GM18873 (cell line): ENCODE data around the gene AUNIP.

Experiments
- ATAC-seq: cut with Tn5 transposase; IDR thresholded peaks from one replicate; pipeline ENCODE4 v1.9.1; 2021; ENCODE audit warnings: mild to moderate bottlenecking, moderate library complexity, moderate number of reproducible peaks; ENCODE audit not compliant: unreplicated experiment, low FRiP score

The AUNIP gene, protein sequence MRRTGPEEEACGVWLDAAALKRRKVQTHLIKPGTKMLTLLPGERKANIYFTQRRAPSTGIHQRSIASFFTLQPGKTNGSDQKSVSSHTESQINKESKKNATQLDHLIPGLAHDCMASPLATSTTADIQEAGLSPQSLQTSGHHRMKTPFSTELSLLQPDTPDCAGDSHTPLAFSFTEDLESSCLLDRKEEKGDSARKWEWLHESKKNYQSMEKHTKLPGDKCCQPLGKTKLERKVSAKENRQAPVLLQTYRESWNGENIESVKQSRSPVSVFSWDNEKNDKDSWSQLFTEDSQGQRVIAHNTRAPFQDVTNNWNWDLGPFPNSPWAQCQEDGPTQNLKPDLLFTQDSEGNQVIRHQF

DNA sequence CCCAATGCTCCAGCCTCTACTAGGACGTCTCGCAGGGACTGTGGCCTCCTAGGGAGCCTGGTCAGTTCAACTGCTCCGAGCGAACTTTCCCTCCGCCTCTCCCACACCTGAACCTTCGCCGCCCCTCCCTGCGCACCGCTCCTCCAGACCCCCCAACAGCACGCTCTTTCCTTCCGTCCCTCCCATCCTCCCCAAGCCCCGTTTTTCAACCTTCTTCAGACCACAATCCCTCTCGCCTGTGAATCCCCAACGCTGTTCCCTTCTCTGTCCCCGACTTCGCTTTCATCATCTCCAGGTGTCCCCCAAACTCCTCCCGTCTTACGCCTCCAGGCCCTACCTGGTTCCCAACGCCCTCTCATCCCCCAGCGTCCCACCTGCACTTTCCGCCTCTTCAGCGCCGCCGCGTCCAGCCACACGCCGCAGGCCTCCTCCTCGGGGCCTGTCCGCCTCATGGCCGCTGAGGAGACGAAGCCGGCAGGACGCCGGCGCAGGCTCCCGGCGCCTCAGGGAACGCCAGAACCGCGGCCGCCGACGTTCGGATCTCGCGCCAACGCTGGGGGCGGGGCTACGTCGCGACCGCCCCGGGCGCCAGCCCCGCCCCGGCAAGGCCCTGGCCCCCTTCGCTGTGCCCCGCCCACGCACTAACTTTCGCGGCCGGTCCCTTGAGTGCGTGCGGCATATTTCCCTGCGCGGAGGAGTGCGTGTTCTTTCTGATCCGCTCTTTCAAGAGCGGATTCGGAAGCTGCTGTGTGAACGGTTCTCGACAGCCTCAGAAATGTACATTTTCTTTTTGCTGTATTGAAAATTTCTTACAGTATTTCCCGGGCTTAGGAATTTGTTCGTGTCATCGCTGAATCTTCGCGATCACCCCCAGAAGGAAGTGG lies at the start of gene AUNIP:
TSS of gene AUNIP (minus strand) at position 552 of the 884 bp plus-strand sequence. CDS start at position 452, 100 bp downstream.
- ATAC-seq: no peak

DNA sequence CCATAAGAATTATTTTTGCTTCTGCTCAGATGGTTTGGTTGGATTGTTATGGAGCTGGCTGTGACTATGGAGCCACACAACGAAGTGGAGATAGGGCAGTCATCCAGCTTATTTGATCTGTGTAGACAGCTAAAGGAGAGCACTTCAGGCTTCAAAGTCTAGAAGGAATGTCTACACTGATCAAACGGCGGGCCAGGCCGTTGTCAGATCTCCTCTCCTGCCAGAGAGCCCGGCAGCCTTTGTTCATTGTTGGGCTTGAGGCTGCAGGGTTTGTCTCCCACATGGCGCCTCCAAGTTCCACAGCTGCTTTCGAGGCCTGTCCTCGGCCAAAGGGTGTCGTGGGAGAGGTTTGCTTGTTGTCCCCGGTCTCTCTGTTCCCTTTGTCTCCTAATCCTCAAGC lies 49.8 kb upstream of the AUNIP start:
- no peak for ATAC-seq

DNA sequence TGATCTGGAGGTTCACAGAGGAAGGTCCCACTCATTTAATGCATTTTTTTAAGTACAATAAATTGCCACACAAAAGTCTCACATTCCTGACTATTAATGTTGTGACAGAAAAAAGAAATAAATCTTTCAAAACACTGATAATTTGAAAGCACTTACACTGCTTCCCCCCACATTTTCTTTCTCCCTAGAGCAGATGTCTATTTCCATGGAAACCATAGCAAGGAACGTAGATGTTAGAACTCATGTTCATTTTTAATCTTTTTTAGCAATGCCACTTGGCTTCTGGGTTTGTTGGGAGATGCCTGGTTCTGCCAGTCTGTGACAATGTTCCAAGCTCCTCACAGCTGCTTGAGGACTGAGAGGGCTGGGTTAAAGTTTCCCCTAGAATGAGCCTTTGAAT lies 48.9 kb upstream of the AUNIP start:
- no peak for ATAC-seq

DNA sequence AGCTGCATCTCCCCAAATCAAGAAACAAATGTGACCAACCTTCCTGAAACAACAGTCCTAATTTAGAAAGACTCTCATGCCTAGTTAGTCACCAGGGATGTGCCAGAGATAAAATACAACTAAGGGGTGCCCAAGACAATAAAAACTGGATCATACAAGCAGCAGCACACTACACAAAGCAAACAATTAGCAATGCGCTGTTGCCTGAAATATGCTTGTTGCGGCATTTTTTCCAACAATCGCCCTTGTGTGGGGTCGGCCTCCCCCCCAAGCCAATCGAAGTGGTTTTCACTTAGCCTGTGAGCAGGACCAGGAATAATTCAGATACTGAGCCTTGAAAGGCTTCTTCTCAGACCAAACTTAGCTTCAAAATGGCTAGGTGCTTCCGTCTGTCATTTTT lies 48.3 kb upstream of the AUNIP start:
- ATAC-seq: no peak

DNA sequence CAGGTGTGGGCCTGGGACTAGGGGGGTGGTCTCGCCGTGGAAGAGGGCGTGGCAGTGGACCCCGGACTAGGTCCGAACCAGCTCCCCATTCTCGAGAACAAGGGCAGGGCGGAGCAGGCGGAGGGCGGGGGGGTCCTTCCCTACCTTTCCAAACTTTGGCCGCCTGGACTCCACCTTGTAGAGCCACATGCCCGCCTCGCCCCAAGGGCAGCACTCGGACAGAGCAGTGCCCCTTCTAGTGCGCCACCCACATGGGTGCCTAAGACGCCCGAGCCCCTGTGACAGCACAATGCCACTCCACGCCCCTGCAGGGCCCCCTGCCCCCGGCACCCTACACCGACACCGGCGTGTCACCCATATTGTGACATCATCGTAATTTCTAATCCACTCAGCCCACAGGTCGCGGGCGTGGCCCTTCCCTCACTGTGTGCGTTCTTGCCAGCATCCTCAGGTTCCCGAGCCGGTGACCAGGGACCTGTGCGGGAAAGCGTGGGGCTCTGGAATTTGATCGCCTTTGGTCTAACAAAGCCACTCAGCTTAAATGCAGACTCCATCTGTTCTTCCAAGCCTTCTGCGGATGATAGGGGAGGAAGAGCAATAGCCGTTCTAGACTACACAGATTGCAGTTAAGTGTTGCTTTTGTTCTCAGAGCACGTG lies 47.5 kb upstream of the AUNIP start:
- ATAC-seq: no peak

DNA sequence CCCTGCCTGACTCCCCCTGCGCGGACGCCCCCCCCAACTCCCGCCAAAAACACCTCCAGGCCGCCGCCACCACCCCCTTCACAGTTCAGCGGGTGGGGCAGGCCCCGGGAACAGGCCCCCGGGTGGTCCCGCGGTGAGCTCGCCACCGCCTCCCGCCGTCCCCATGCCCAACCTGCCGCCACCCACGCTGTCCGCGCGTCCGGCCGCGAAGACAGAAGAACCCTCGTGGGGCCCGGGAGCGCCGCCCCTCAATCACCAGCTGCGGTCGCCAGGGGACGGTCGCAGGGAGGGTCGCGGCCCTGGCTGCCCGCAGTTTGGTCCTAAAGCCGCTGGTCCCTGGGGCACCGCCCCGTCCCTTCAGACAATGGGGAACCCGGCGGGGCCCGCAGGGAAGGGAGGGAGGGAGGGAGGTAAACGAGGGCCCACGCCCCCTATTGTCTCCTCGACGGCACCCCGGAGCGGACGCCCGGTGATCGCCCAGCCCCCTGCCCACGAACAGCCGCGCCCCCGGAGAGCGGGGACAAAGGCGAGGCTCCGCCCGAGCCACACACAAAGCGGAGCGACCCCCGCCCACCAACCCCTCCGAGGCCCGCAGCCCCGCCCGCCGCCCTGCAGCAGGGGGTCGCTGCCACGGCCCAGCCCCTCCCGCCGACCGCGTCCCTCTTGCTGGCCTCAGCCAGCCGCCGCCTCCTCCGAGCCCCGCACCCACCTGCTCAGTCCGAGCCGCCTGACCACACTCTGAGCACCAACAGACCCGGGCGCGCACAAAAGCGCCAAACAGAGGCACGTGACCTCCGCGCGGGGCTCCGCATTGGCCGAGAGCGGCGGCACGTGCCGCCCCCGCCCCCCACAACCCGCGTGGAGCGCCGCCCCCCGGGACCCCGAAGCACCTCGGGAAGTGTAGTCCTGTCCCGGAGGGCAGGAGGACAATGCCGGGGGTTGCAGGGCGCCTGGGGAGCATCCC lies 46.7 kb upstream of the AUNIP start, which contains the start of gene STMN1:
TSS of gene STMN1 (minus strand) at position 740 of the 964 bp plus-strand sequence. CDS start 1,743 bp downstream, outside the sequence.
- peak; percentile 52 for ATAC-seq

DNA sequence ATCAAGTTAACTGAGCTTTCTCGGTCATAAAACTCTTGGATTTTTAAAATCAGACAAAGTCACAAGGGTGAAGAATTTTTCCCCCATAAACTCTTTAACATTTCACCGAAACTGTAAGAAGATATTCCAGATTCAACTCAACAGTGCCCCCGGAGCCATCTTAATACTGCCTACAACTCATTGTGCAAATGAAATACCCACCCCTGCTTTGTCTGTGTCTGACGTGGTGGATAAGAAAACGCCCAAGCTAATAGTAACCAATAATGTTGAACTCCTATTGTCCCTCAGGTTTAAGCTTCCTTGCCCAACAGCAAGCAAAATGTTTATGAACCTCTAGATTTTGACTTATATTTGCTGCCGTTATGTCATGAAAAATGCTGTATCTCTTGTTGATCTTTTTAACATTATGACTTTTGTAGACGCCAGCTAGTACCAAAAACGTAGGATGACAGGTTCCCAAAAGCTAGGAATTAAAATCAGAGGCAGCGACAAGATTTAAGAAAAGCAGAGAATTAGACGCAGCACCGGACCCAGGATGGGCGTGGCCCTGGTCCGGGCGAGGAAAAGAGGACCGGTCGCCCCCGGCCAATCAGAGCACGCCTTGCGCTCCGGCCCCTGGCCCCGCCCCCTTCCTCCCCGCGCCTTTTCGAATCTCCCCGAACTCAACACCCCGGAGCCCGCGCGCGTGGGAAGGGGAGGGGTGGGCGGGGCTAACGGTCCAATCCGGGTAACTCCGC lies 45.9 kb upstream of the AUNIP start:
- peak; percentile 44 for ATAC-seq

DNA sequence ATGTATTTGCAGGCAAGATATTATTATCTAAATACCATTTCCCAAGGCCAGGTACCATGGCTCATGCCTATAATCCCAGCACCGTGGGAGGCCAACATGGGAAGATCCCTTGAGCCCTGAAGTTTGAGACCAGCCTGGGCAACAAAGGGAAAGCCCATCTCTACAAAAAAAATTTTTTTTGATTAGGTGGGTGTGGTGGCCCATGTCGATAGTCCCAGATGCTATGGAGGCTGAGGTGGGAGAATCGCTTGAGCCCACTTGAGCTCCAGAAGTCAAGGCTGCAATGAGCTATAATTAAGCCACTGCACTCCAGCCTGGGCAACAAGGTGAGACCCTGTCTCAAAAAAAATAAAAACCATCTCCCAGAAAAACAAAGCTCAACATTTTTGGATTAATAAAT lies 44.7 kb upstream of the AUNIP start:
- no peak for ATAC-seq

DNA sequence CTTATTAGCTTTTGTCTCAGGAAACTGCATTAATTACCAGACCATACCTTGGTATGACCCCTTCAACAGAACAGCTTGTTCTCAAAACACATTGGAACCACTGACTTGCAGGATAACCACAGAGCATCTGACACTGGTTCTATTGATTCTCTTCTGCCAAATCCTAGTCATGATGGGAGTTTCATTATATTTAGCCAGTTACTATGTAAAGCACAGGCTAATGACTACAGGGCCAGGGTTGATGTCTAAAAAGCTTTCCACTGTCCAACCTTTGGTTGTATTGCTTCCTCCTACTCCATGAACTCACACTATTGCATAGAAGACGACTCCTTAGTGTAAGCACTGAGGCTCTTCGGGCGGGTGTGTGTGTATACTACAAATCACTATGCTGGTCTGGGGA lies 43.2 kb upstream of the AUNIP start:
- no peak for ATAC-seq

DNA sequence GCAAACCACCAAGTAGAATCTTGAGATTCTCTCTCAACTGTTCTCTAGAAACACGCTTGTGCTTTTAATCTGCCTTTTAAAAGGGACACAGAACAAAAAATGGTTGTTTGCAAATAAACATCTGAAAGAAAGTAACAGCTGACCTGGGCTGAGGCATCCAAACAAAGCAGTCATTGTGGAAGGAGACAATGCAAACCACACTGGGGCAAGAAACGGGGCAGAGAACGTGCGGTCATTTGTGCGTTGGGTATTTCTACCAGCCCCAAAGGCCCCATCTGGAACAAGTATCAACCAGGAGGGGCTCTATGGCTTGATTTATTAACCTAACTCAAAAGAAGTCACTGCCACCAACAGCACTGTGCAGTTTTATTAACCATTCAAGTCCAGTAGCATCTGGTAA lies 41.0 kb upstream of the AUNIP start:
- ATAC-seq: no peak

DNA sequence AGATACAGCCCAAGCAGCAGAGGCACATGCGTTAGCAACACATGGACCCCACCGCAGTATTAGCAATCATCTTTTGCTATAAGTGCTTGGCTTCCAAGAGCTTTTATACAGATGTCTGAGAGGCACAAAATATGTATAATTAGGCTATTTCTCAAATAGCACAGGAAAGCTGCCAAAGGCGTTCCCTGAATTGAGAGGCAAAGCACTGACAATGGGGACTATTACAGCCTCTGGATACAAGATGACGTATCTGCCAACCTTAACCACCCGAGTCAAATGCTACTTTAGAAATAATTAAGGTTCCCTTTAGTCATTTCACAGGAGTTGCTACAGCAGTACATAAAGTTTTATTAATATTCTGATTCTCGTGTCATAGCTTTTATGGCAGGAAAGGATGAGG lies 40.5 kb upstream of the AUNIP start:
- ATAC-seq: no peak

DNA sequence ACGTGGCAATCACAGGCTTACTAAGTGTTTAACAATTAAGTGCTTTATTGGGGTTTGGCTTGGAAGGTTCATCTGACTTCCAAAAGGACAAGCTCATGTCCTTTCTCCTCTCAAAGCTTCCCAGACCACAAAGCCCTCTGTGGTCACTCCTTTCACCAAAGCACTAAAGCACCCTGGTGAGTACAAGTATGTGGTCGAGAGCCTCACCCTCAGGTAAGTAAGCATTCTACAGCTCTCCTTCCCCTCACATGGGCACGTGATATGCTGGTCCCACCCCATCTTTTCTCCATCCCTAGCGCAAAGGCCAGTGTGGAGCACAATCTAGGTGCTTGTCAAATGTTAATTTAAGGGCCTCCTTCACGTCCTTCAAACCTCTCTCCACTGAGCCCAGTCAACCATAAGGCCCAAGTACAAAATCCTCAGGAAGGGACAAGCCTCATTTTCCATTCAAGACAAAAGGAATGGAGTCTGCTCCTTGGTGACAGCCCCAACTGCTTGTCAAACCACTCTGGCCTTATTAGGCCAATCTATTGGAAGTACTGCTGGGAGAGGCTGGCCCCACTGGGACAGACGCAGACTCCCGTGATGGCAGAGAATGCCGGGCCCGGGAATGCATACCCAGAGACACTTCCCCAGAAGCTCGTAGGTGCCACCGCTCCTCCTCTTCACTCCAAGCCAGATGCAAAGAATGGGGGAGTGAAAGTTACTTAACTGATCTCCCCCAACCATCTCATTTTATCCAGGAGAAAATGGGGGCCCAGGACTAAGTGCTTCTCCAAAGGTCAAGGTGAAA lies 39.2 kb upstream of the AUNIP start:
- ATAC-seq: no peak

DNA sequence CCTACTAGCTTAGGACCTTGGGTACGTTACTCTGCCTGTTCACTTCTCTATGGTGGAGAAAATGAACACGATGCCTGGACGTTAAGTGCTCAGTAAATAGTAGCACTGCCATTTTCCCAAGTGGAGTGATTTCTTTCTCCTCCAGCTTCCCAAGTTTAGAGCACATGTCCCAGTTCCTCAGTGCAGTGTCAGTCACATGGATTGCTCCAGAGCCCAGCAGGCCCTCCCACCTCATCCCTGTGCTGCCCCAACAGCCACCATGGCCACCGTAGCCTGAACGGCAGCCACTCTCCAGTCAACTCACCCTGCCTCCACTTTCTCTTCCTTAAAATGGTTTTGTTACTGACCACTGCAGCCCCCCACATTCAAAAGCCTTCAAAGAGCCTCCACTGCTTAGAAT lies 38.5 kb upstream of the AUNIP start:
- no peak for ATAC-seq

DNA sequence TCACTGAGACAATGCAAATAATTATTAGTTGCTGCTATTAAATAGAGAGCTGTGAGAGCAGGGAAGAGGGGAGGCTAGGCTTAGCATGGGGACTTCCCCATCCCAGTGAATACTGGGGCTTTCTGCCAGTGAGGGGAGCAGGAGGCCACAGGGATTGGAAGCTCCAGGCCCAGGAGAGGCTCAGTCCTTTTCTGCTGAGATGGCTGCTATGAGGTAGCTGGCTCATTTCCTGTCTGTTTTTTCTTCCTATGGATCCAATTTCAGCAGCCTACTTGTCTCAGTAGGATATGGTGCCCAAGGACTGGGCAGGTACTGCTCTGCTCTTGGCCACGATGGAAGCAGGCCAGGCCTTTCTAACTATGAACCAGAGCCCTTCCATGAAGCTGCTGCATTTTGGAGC lies 37.0 kb upstream of the AUNIP start:
- no peak for ATAC-seq

DNA sequence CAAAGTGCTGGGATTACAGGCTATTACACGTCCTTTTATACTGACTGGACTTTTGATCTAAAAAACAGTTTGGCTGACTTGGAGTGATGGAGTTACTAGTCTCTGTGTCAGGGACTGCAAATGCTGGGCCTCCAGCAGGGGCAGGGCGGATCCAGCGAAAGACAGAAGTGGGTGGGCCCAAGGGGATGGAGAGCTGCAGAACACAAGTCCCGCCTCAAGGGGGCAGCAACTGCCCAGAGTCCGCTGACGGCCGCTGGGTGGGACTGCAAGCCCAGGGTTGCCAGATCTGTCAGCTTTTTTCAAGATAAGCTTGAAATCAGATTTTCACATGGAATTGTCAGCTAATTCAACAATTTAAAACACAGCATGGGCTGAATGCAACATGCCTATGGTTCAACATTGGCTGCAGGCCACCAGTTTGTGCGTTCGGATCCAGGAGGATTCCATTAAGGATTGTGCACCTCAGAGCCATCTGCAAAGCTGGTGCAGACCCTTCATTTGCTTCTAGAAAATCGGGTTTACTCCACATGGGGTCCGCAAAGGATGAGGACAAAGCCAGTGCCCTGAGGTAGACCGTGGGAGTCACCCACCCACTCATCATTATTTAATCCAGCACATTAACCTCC lies 36.2 kb upstream of the AUNIP start:
- peak; percentile 52 for ATAC-seq

DNA sequence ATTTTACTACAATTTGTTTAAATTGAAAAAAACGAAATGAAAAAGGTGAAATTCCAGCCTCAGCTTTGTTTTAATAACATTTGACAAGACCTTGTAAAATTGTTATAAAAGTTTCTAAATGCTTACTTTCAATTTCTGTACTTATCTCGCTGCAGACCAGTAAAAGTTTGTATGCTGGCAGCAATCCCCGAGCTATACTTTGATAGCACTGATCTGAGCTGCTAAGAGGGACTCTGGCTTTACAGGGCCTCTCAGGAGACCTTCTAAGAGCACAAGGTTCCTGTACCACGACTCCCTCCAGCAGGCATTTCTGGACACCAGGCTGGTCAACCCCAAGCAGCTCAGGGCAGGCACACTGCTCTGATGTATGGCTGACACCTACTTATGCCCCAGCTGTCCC lies 33.9 kb upstream of the AUNIP start:
- ATAC-seq: no peak

DNA sequence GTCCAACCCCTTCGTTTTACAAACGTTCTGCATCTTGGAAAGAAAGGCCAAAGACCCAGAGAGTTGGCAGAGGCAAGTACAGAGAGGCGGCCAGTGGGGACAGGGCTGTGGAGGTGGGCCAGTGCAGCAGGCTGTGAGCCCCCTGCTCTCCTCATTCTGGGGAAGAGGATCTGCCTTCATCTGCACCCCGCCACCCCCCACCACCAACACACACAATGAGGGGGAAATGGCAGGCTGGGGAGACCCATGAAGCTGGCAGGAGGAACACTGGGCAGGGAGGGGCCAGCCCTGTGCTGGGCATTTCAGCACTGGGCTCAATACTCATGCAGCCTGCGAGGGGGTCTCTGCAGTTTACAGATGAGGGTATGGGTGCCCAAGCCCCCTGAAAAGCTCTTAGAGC lies 32.3 kb upstream of the AUNIP start:
- ATAC-seq: no peak
